HG02571 (cell line): Measurements from ENCODE around the gene PSKH1.
"Not testable (repeated sequence)": the region's sequence is repeated elsewhere in the genome, so short reads cannot be mapped to it uniquely, and the experiment has no call there.

Source experiments
- ATAC-seq: cut with Tn5 transposase; IDR thresholded peaks from one replicate; pipeline ENCODE4 v1.9.1; 2021; ENCODE audit warnings: mild to moderate bottlenecking, moderate library complexity; ENCODE audit not compliant: unreplicated experiment

PSKH1 gene

DNA sequence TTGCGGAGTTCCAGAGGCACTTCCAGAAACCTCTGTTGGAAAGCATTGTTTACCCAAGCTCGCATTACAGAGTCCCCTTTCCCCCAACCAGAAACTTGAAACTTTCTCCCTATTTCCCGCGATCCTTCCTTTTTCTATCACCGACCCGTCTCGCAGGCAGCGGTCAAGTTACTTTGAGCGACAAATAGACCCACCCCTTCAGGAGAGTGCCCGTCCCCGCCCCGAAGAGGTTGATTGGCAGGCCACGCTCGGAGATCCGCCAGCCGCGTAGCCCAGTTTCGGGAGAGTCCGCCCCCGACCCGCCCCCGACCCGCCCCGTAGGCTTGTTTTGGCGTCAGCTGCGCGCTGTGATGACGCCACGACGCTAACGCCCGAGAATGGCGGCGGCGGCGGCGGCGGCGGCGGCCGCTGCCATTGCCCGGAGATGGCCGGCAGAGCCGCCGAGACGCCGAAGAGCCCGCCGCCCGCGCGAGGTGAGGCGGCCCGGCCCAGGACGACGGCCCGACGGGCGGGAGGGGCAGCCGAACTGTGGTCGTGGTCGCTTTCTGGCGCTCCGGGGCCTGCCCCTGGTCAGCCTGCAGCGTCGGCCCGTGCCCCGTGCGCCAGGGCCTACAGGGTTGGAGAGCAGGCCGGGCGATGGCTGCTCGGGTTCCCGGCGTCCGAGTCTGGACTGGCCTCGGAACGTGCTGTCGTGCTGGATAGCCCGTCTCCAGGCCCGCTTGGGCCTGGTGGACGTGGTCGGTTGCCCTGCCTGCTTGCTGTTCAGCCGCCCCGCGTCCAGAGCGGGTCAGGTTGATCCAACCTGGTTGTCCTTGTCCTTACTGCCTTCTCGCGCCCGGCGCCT is at the start of gene PSKH1:
Gene PSKH1, plus strand, starts transcription at position 356 of the 844 bp plus-strand sequence. CDS start 15,496 bp downstream, outside the sequence.
- peak; percentile 92 for ATAC-seq

DNA sequence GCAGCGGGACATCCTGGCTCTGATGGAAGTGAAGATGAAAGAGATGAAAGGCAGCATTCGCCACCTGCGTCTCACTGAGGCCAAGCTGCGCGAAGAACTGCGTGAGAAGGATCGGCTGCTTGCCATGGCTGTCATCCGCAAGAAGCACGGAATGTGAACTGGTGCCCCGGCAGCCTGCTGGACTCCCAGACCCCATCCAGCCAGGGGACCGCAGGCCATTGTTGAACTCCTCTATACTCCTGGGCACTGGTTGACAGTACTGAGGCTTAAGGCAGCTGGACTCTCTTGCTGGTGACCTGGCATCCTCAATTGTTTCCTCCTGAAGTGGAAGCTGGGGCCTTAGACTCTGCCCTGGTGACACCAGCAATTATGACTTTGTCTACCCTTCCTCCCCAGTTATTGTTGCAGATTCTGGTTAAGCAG is 49.7 kb upstream of the PSKH1 start:
- ATAC-seq, result no peak

DNA sequence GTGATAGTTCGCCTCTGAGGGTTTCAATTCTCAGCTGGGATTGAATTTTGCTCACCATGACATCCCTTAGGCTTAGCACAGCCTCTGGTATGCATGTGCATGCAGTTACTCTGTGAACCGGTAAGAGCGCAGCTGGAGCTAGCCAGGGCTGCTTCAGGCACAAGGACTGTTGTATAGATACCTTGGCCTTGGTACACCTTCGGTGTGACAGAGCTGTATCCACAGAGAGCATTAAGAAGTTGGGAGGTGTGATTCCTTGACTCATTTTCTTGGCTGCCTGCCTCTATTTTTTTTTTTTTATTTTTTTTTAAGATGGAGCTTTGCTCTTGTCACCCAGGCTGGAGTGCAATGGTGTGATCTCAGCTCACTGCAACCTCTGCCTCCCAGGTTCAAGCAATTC is 48.6 kb upstream of the PSKH1 start:
- no peak for ATAC-seq

DNA sequence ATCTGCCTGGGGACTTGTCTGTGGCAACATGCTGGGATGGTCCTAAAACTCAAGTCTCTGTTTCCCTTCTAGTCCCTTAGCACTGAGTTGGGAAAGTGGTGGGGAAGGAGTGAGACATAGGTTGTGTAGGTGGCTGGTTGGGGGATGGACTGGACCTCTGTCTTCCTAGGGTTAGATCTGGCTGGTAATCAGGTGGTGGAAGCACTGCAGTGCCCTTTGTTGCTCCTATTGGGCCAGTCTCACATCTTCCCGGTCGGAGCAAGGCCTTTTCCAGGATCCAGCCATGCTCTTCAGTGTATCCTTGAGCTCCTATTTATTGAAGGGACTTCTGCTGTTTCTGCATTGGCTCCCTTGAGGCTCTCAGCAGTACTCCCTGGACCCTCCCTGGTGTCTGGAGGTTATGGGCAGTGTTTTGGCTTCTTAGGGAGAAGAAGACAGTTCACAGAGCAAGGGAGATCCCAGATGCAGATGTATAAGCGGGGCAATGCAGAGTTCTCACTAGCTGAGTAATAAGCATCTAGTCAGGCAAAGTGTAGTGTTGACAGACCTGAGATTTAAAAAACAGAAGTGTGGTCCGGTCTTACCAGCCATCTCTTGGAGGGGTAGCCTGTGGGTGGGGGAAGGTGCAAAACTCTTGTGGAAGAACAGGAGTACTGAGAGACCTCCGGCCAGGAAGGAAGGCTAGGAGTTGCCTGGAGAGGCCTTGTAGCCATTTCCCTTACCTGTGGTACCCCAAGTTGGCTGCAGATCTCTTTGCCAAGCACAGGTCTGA is 47.6 kb upstream of the PSKH1 start:
- ATAC-seq, result no peak

DNA sequence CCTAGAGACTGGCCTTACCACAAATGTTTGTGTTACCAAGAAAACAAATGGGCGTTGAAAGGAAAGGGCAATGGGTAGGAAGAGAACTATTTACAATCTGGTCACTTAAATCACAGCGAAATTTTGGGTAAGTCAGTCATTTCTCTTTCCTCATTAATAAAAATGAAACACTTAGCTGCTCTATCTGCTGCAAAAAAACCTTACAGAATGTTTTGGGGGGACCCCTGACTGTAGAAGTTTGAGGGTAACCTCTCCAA is 47.1 kb upstream of the PSKH1 start:
- ATAC-seq, result no peak

DNA sequence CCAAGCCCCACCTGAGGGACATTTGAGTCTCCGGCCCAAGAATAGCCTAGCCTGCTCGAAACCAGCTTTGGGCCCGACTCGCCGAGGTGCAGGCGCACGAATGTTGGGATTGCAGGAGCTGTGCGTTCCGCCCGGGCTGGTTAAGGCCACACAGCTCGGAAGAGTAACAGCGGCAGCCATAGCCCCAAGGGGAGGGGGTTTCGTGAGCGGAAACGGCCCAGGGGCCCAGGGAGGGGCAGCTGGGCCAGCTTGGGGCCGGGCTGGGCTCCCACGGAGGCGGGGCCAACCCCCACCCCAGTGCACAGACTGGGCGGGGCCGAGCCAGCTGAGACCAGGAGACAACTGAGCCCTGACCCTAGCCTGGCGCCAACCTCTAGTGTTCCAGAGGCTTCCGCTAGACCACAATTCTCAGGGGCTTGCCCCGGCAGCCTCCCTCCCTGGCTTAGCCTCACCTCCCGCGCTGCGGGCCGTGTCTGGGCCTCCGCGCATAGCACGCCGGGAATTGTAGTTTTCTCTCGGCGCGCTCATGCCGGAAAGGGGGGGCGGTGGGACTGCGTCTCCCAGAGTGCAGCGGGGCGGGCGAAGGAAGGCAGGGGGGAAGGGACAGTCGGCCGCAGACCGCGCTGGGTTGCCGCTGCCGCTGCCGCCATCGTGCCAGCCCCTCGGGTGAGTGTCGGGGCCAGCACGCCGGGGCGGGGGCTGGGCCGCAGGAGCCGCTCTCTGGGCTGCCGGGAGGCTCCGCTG is 46.6 kb upstream of the PSKH1 start, which contains the start of gene NUTF2:
Gene NUTF2, plus strand, starts transcription at position 614 of the 744 bp plus-strand sequence. CDS start 18,198 bp downstream, outside the sequence.
- peak; percentile 54 for ATAC-seq

DNA sequence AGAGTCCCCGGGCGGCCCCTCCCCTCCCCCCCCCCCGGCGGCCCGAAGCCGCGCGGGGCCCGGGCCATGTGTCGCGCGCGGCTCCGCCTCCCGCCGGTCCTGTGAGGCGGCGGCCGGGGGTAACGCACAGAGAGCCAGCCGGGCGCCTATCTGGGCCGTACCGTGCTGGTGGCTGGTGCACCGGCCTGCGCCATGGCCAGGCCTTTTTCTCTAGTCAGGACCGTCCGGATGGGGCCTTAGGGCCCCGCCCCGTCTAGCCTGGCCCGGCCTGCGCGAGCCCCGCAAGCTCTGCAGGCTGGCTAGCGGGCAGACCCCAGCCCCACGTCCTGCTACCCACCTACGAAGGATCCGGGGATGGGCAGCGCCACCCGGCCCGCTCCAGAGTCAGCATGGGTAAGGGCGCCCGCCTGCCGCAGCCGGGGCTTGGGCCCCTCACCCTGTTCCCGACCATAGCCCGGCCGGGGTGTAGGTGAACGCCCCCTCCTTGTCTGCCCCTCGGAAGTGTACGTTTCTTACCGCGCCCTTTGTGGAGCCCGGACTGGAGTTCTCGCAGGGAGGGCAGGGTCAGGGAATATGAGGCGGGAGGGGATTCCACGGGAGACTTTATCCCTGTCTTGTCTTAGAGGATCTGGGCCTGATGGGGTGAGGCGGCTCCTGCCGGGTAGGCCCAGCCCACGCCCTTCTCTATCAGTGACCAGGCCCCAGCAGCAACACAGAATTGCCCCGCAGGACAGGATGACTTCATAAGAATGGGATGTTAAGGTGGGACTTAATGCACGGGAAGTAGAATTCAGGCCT is 45.8 kb upstream of the PSKH1 start, which contains the start of gene CENPT:
Gene CENPT, minus strand, starts transcription at position 630 of the 798 bp plus-strand sequence. CDS start 13,834 bp downstream, outside the sequence.
- ATAC-seq, result peak; percentile 29

DNA sequence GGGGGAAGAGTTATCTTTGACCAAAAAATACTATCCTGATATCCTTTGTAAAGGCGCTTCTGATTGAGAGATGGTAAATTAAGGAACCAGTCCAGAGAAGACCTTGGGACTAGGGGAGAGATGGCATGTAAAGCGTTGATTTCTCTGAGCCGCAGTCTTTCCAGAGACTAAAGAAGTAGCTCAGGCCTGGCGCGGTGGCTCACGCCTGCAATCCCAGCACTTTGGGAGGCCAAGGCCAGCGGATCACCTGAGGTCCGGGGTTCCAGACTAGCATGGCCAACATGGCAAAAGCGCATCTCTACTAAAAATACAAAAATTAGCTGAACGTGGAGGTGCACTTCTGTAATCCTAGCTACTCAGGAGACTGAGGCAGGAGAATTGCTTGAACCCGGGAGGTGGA is 44.9 kb upstream of the PSKH1 start:
- ATAC-seq, result no peak

DNA sequence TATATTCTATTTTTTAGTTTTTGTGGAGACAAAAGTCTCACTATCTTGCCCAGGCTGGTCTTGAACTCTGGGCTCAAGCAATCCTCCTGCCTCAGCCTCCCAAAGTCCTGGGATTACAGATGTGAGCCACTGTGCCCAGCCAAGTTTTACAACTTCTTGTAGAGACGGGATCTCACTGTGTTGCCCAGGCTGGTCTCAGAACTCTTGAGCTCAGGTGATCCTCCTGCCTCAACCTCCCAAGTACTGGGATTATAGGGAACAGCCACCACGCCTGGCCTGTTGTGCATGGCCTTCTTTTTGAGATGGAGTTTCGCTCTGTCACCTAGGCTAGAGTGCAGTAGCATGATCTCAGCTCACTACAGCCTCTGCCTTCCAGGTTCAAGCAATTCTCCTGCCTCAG is 39.4 kb upstream of the PSKH1 start:
- ATAC-seq, result no peak

DNA sequence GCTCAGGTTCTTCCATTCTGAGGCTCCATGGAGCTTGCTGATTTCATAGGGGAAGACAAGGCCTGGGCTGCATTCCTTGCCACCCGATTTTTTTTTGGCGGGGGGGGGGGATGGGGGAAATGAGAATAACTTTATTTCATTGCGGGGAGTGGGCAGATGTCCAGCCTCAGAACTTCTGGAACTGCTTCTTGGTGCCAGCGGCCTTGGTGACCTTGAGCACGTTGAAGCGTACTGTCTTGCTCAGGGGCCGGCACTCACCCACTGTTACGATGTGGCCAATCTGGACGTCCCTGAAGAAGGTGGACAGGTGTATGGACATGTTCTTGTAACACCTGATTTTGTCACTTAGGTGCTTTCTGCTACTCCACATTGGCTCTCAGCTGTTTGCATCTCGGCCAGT is 37.3 kb upstream of the PSKH1 start:
- ATAC-seq, result no peak

DNA sequence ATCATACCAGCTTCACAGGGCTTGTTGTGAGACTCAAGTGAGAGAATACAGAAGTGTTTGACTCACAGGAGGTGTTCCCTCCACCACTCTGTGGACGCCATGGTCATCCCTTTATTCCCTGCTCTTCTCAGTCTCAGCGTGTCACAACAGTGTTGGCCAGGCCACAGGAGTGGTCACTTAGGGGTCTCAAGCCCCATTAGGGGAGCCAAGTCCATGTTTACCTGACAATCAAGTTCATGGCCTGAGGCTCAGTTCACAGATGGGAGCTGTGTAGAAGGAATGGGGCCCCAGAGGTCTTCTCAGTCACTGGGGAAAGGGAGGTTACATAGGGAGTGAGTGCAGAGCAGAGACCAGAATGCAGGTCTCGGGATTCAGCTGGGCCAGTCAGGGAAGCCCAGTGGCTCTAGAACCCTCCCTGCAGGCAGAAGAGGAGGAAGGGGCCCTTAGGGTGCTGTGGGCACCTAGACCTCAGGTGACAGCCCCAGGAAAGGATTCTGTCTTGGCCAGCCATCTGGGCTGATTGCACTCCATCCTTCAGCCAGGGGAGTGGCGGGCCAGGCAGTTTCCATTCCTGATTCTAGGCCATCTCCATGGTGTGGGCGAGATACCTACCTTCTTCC is 36.0 kb upstream of the PSKH1 start:
- ATAC-seq, result no peak

DNA sequence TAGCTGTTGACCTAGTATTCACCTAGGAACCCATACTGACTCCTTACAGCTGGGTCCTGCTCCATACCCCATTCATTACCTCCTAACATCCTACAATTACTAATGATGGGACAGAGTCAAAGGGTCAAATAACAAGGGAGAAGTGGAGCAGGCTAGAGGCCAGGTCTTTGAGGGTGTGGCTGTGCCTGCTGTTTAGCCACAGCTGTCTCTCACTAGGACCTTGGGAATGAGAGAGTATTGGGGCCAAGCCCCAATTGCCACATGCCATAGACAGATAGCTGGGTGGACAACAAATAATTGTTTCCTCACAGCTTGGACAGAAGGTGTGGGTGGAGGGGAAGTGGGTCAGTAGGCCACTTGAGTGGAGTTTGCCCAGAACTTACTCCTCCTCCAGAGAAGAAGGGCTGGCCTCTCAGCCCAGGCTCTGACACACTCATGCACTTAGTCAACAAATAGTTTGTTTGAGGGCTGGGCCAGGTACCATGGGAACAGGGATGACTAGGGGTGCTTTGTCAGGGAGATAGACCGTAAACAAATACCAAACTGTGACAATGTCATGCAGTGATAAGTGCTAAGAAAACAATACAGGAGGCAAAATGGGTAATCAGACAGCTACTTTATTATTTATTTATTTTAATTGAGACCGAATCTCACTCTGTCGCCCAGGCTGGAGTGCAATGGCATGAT is 35.4 kb upstream of the PSKH1 start:
- no peak for ATAC-seq

DNA sequence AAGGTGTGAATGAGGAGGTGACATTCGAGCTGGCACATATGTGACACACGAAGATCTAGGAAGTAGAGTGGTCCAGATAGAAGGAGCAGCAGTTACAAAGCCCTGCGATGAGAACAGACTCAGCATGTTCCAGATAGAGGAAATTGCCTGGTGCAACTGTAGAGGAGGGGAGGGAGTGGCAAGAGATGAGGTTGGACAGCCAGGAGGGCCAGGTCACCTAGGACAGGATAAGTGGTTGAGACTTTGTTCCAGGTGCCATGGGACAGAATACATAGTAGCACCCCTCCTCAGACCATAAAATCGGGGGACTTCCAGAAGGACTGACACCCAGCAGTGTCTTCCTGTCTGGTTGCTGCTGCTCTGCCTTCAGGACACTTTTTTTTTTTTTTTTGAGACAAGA is 34.6 kb upstream of the PSKH1 start:
- no peak for ATAC-seq

DNA sequence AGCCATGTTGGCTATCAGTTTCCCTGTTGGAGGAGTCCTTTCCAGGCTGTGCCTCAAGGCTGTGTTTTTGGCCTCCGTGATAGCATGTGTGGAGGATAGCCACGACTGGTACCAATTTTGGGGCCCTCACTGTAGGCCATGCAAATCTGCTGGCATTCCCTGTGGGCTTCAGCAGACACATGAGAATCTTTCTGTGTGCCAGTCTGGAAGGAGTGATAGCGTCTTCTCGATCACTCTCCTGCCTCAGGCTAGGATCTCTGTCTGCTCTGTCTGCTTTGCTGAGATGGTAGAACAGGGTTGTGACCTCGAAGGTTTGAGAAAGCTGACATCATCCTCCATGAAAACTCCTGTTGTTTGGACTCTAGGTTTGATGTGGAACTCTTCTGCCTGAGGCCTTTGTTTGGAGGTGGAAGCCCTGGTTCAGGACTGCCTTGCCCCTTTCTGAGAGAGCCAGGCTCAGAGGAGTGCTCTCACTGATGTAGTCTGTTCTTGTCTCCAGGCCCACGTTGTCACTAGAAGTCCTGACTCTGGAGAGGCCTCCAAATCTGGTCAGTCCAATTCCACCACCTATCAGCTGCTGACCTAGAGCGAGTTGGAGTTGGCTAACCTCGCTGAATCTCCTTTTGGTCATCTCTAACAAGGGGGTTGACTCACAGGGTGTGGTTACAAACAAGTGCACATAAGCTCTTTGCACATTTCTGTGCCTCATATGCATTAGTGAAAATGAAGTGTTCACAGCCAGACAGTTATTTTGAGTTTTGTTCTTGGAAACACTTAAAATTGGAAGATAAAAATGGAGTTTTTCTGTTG is 32.3 kb upstream of the PSKH1 start:
- ATAC-seq, result no peak

DNA sequence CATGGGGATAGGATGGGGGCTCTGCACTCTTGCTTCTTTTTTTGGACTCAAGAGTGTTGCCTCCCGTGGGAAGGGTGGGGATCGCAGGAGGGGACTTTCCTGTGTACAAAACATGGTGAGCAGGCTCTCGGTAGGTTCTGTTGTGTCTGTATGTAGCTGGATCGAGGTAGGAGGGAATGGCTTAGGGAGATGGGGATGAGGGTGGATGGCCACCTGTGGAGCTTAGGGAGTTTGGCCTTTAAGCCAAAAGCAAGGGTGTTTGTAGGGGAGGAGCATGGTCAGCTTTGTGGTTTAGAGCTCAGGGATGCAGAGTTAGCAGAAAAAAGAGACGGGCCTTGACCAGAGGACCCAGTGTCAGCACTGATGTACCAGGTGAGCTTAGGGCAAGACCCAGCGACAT is 31.2 kb upstream of the PSKH1 start:
- ATAC-seq, result no peak

DNA sequence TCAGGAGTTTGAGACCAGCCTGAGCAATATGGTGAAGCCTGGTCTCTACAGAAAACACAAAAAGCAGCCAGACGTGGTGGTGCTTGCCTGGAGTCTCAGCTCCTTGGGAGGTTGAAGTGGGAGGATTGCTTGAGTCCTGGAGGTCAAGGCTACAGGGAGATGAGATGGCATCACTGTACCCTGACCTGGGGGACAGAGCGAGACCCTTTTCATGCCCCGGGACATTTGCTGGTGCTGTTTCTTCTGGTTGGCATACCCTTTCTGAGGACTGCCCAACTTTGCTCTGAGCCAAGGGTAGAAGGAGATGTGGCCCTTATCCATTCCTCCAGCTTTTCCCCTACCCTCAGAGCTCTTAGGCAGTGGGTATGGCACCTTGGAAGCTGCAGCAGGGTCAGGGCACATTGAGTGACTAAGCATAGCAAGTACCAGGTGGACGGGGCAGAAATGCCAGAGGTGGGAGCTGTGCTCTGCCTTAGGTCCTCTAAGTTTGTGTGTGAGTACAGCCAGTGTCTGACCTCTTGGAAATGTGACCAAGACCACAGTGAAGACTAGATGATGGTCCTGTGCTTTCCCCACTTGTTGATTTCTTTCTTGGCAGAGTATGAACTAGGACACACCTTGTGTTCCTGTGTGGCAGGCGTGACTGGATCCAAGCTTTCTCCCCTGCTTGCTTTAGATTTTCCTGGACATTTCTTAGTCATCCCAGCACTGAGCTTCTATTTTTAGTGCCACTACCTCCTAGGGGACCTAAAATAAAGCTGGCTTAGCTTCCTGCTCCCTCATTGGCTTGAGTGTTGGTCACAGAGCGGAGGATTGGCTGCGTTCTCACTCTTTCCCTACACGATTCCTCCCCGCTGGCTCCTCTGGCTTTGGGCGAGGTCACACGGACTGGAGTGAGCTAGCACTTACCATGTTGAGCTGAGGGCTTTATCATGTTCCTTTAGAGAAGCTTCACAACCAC is 30.2 kb upstream of the PSKH1 start:
- ATAC-seq, result no peak

DNA sequence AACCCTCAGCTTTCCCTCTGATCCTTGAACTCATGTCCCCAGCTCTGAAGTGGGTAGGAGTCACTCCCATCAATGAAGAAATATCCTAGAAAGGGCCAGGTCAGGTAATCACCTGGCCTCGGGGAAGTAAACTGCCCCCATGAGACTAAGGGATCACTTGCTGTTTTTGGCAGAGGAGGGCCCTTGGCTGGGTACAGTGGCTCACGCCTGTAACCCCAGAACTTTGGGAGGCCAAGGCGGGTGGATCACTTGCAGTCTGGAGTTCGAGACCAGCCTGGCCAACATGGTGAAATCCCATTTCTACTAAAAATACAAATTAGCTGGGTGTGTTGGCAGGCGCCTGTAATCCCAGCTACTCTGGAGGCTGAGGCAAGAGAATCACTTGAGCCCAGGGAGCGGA is 29.0 kb upstream of the PSKH1 start:
- not testable (repeated sequence) for ATAC-seq

DNA sequence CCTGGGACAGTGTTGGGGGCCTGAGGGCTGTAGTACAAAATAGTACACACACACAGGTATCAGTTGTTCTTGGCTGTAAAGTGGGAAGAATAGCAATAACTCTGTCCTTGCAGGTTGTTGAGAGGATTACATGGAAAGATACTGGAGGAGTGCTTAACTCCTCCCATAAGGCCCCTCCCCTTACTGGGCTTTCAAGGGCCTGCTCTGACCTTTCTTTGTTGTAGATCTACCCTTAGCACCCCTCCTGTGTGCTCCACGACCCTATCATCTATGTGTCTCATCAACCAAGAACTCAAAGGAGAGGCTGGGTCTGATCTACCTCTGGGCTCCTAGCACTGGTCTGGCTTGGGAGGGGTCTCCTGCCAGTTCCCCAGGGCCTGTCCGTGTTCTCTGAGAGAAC is 28.5 kb upstream of the PSKH1 start:
- ATAC-seq, result no peak
